Measurements from ENCODE around the gene BST1. TPM values are rescaled to one million over a fixed set of nuclear protein-coding genes. Genes with fewer than 3 reads are reported as not detected.

The BST1 gene
- total and polyA plus RNA-seq, 2 donors (not counting 3 experiments of a cell fraction or from before 2014, with no cell fraction given) = 10.7 to 14.0 TPM

DNA sequence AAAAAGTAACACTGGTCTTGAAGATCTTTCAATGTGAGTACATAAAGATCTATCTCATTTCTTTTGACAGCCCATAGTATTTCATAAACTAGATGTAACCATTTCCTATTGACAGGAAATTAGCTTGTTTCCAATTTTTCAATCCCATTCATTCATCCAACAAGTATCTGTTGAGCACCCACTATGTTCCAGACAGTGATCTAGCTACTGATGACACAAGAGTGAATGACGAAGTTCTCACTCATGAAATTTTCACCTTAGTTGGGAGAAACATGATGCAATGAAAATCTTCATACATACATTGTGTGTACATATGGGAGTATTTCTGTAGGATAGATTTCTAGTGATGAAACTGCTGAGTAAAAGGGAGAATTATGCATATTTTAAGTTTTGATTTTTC, 76.9 kb downstream of the BST1 start:
- no peak for FAIRE-seq
- Histone ChIP-seq H3K4me3 (replicated peaks in 1 of 3; ENCODE audit: insufficient read depth in 1 of 3, low read depth in 1 of 3, low read length in 3 of 3) (no peak overlapping the region), H3K27ac (ENCODE audit: insufficient read depth, low read depth, low read length) (no peak overlapping the region), H3K27me3 (ENCODE audit: control insufficient read depth in 2 of 2, insufficient read depth in 2 of 2, low read length in 2 of 2) (peaks cover 24 to 45% of the 10 kb centered on the region in 2 experiments), H3K4me2 (ENCODE audit: insufficient read depth, low read length) (peak overlapping the region; percentile 94), H3K4me1 (ENCODE audit: control insufficient read depth, extremely low read depth, insufficient read depth, low read length) (peaks cover 15% of the 10 kb centered on the region), H2AFZ (ENCODE audit: low read depth, low read length) (no peak overlapping the region), H3K36me3 (ENCODE audit: control insufficient read depth in 2 of 2, extremely low read depth in 1 of 2, insufficient read depth in 2 of 2, low read length in 2 of 2) (no peaks in the 10 kb centered on the region), H3K79me2 (ENCODE audit: control insufficient read depth, insufficient read depth, low read length) (no peaks in the 10 kb centered on the region), H3K9me3 (replicated peaks; ENCODE audit: control insufficient read depth, insufficient read depth, low read length) (no peaks in the 10 kb centered on the region), H3K9ac (replicated peaks; ENCODE audit: extremely low read depth, insufficient read depth, low read length) (no peak overlapping the region), H4K20me1 (replicated peaks; ENCODE audit: control insufficient read depth, extremely low read depth, insufficient read depth, low read length) (no peaks in the 10 kb centered on the region), H3K9me1 (replicated peaks; ENCODE audit: control insufficient read depth, extremely low read depth, insufficient read depth, low read length) (no peaks in the 10 kb centered on the region)
- ChIA-PET CTCF (interaction anchor here (0.6 to 1.6 kb wide), 9 partner anchors 8 to 176 kb away, joined by 3 to 7 read pairs (median 4); no protein-coding TSS in a partner anchor), POLR2A (no interaction called here)
- dilution Hi-C loops (cut with MboI; ENCODE audit: extremely low pct_ligation_motif_present, low sequenced_read_pairs) (no loop called here), intact Hi-C loops (cut with micrococcal nuclease) (no loop called here)
- no peak for DNase-seq (ENCODE audit: low read depth, low spot score)
- no TSS peak for BruUV-seq (replicated peaks)
- TF ChIP-seq JUN (IDR thresholded peaks at IDR 0.05; ENCODE audit: borderline replicate concordance, insufficient read depth, insufficient read length, low read depth) (no peak), POLR2AphosphoS5 (IDR thresholded peaks at IDR 0.05; ENCODE audit: insufficient read depth, low read depth, low read length) (no peak), FOS (IDR thresholded peaks at IDR 0.05; ENCODE audit: borderline replicate concordance, insufficient read depth, low read length) (no peak), GATA2 (IDR thresholded peaks at IDR 0.05; ENCODE audit: insufficient read depth, insufficient read length, low read depth, low read length) (no peak), MYC (IDR thresholded peaks at IDR 0.05; ENCODE audit: low read depth, low read length) (no peak), POLR2A (IDR thresholded peaks at IDR 0.05; ENCODE audit: low read depth, low read length) (no peak), EZH2 (IDR thresholded peaks at IDR 0.05; ENCODE audit: borderline replicate concordance, low read depth, low read length, severe bottlenecking) (no peak)
- TF ChIP-seq, protein P1, sequence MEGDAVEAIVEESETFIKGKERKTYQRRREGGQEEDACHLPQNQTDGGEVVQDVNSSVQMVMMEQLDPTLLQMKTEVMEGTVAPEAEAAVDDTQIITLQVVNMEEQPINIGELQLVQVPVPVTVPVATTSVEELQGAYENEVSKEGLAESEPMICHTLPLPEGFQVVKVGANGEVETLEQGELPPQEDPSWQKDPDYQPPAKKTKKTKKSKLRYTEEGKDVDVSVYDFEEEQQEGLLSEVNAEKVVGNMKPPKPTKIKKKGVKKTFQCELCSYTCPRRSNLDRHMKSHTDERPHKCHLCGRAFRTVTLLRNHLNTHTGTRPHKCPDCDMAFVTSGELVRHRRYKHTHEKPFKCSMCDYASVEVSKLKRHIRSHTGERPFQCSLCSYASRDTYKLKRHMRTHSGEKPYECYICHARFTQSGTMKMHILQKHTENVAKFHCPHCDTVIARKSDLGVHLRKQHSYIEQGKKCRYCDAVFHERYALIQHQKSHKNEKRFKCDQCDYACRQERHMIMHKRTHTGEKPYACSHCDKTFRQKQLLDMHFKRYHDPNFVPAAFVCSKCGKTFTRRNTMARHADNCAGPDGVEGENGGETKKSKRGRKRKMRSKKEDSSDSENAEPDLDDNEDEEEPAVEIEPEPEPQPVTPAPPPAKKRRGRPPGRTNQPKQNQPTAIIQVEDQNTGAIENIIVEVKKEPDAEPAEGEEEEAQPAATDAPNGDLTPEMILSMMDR (IDR thresholded peaks at IDR 0.05; ENCODE audit: extremely low read depth in 1 of 2, insufficient read depth in 1 of 2, low read depth in 1 of 2, low read length in 2 of 2) = no peak
- TF ChIP-seq, protein P2, sequence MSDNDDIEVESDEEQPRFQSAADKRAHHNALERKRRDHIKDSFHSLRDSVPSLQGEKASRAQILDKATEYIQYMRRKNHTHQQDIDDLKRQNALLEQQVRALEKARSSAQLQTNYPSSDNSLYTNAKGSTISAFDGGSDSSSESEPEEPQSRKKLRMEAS (IDR thresholded peaks at IDR 0.05; ENCODE audit: insufficient read depth, insufficient read length) = no peak
